Loucy (cell line): Measurements from ENCODE around the gene DEPDC5.
"Not testable (repeated sequence)": the region's sequence is repeated elsewhere in the genome, so short reads cannot be mapped to it uniquely, and the experiment has no call there.

Experiments
- H2AFZ ChIP-seq: fragments of 200-600 bp; sonication (generic); 2 replicates; pipeline ENCODE4 v1.6.0; 2016; ENCODE audit warnings: antibody characterized with exemption, mild to moderate bottlenecking, low read length, moderate library complexity
- H3F3A ChIP-seq: fragments of 200-600 bp; 2 replicates; pipeline ENCODE4 v1.6.0; 2016; ENCODE audit warnings: antibody characterized with exemption, low read depth, mild to moderate bottlenecking
- H3K27me3 ChIP-seq: fragments of 200-600 bp; sonication (generic); 2 replicates; pipeline ENCODE4 v1.6.1; 2014; ENCODE audit warnings: low read length, mild to moderate bottlenecking; ENCODE audit not compliant: insufficient read depth, poor library complexity, severe bottlenecking
- H3K36me3 ChIP-seq: fragments of 200-600 bp; sonication (generic); 2 replicates; pipeline ENCODE4 v1.6.1; 2016; ENCODE audit warnings: low read length; ENCODE audit not compliant: insufficient read depth
- H3K4me1 ChIP-seq: fragments of 200-600 bp; sonication (generic); 2 replicates; pipeline ENCODE4 v1.5.1; 2014; ENCODE audit warnings: low read length, mild to moderate bottlenecking; ENCODE audit not compliant: insufficient read depth, poor library complexity, severe bottlenecking
- H3K4me2 ChIP-seq: fragments of 200-600 bp; sonication (generic); 2 replicates; pipeline ENCODE4 v1.6.0; 2014; ENCODE audit warnings: antibody characterized with exemption, low read length, low read depth, mild to moderate bottlenecking; ENCODE audit not compliant: poor library complexity, severe bottlenecking
- H3K4me3 ChIP-seq: fragments of 200-600 bp; sonication (generic); 2 replicates; pipeline ENCODE4 v1.5.1; 2014; ENCODE audit warnings: low read length, mild to moderate bottlenecking, mixed read lengths; ENCODE audit not compliant: poor library complexity, severe bottlenecking
- H3K79me2 ChIP-seq: fragments of 200-600 bp; sonication (generic); 2 replicates; pipeline ENCODE4 v1.6.1; 2014; ENCODE audit warnings: low read length; ENCODE audit not compliant: insufficient read depth
- H3K9ac ChIP-seq: fragments of 200-600 bp; sonication (generic); 2 replicates; pipeline ENCODE4 v1.6.0; 2014; ENCODE audit warnings: mild to moderate bottlenecking, low read depth, low read length, moderate library complexity; ENCODE audit not compliant: poor library complexity, severe bottlenecking
- H3K9me2 ChIP-seq: fragments of 200-600 bp; sonication (generic); replicated peaks from 2 replicates; pipeline ENCODE4 v1.6.1; 2016; ENCODE audit warnings: low read depth, low read length, mixed read lengths
- H3K9me3 ChIP-seq: fragments of 200-600 bp; sonication (generic); 2 replicates; pipeline ENCODE4 v1.6.1; 2014; ENCODE audit warnings: mild to moderate bottlenecking, antibody characterized with exemption, low read length, low read depth; ENCODE audit not compliant: insufficient read depth
- H4K20me1 ChIP-seq: fragments of 200-600 bp; sonication (generic); 2 replicates; pipeline ENCODE4 v1.6.0; 2014; ENCODE audit warnings: antibody characterized with exemption, low read length, mild to moderate bottlenecking; ENCODE audit not compliant: insufficient read depth, poor library complexity, severe bottlenecking
- CTCF ChIP-seq: fragments of 200-600 bp; sonication (generic); conservative IDR thresholded peaks from 2 replicates; pipeline ENCODE4 v1.5.1; 2014; ENCODE audit warnings: mild to moderate bottlenecking, antibody characterized with exemption, low read length
- EZH2phosphoT487 ChIP-seq: fragments of 200-600 bp; IDR thresholded peaks from 2 replicates; pipeline ENCODE4 v1.6.1; 2018; ENCODE audit warnings: antibody characterized with exemption, mild to moderate bottlenecking, moderate library complexity, borderline replicate concordance

DEPDC5 gene

GRCh38 chr22:31754813-31755212 is 994 bp downstream of the DEPDC5 start:
- Histone ChIP-seq H4K20me1 (no peaks in the 10 kb centered on the region), H3K79me2 (peaks cover 24% of the 10 kb centered on the region), H2AFZ (no peak overlapping the region), H3K27me3 (no peaks in the 10 kb centered on the region), H3K4me3 (peak overlapping the region; percentile 80), H3K9me3 (no peaks in the 10 kb centered on the region), H3K4me2 (peak overlapping the region; percentile 67), H3K36me3 (no peaks in the 10 kb centered on the region), H3K9me2 (no peaks in the 10 kb centered on the region), H3F3A (no peaks in the 10 kb centered on the region; the same call in 1 of the 2 replicates), H3K9ac (peak overlapping the region; percentile 92), H3K4me1 (peaks cover 45% of the 10 kb centered on the region)
- no peak for TF ChIP-seq EZH2phosphoT487
- no peak for TF ChIP-seq CTCF

DNA sequence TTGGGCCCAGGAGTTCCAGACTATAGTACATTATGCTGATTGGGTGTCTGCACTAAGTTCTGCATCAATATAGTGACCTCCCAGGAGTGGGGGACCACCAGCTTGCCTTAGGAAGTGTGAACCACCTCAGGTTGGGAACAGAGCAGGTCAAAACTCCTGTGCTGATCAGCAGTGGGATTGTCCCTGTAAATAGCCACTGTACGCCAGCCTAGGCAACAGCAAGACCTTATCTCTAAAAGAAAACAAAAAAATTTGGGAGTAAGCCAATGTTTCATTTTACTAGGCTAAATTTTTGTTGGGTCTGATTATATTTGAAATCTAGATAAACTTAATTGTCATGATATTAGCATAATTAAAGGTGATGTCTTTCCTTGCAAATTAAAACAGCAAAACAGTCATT is 3.4 kb downstream of the DEPDC5 start:
- H3K27me3 ChIP-seq, result no peaks in the 10 kb centered on the region
- no peak for TF ChIP-seq EZH2phosphoT487
- TF ChIP-seq CTCF, result no peak
- no peaks in the 10 kb centered on the region for H3K9me3 ChIP-seq
- no peak overlapping the region for H3K4me3 ChIP-seq
- no peaks in the 10 kb centered on the region for H4K20me1 ChIP-seq
- no peak overlapping the region for H3K9ac ChIP-seq
- H3K4me2 ChIP-seq, result peak overlapping the region; percentile 22
- no peaks in the 10 kb centered on the region; the same call in 1 of the 2 replicates for H3F3A ChIP-seq
- H2AFZ ChIP-seq, result no peak overlapping the region
- H3K79me2 ChIP-seq, result peaks cover 24% of the 10 kb centered on the region
- no peaks in the 10 kb centered on the region for H3K9me2 ChIP-seq
- H3K4me1 ChIP-seq, result peaks cover 38% of the 10 kb centered on the region
- no peaks in the 10 kb centered on the region for H3K36me3 ChIP-seq

- H3K79me2 ChIP-seq, result peaks cover 24% of the 10 kb centered on the region
Measured at GRCh38 chr22:31758860-31759259, 5.0 kb downstream of the DEPDC5 start.

DNA sequence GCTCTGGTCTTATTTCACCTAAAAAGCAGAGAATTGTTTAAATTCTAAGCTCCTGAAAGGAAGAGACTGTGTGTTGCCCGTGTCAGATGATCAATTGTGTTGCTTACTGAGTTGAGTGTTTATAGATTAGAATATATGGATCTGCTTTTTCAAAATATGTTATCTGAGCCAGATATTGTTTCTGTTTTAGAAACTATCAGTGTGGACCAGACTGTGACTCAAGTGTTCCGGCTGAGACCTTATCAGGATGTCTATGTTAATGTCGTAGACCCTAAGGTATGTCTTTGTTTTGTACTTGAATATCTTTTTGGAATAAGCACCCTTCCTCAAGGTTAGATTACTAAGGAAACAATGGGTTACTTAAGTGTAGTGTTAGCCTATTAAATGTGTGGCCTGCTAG is 11.0 kb downstream of the DEPDC5 start:
- TF ChIP-seq CTCF (no peak), EZH2phosphoT487 (no peak)
- H3K4me2 ChIP-seq, result no peak overlapping the region
- H3K9me3 ChIP-seq, result no peaks in the 10 kb centered on the region
- H3K9me2 ChIP-seq, result no peaks in the 10 kb centered on the region
- no peak overlapping the region for H3K9ac ChIP-seq
- no peaks in the 10 kb centered on the region for H4K20me1 ChIP-seq
- H3F3A ChIP-seq, result no peaks in the 10 kb centered on the region
- H2AFZ ChIP-seq, result no peak overlapping the region
- no peak overlapping the region for H3K4me3 ChIP-seq
- peaks cover 36% of the 10 kb centered on the region; the same call in 1 of the 2 replicates for H3K36me3 ChIP-seq
- H3K79me2 ChIP-seq, result no peaks in the 10 kb centered on the region
- no peaks in the 10 kb centered on the region for H3K4me1 ChIP-seq
- H3K27me3 ChIP-seq, result no peaks in the 10 kb centered on the region

More at GRCh38 chr22:31758860-31759259, 5.0 kb downstream of the DEPDC5 start:
- H3F3A ChIP-seq, H2AFZ ChIP-seq, H3K27me3 ChIP-seq, H3K9me2 ChIP-seq, H3K9me3 ChIP-seq, H4K20me1 ChIP-seq, H3K4me3 ChIP-seq, H3K4me2 ChIP-seq, H3K36me3 ChIP-seq, H3K9ac ChIP-seq: not testable (repeated sequence)
- peaks cover 26% of the 10 kb centered on the region for H3K4me1 ChIP-seq
